GM21423 (cell line): ENCODE measurements around the gene ZBP1.

ENCODE experiments used
- ATAC-seq: cut with Tn5 transposase; IDR thresholded peaks from one replicate; pipeline ENCODE4 v1.9.1; 2021; ENCODE audit warnings: mild to moderate bottlenecking, moderate library complexity; ENCODE audit not compliant: unreplicated experiment

ZBP1 gene

GRCh38 chr20:57620274-57620990 is at the start of gene ZBP1:
Gene ZBP1, minus strand, starts transcription at chr20:57620426. Its CDS starts 131 bp downstream, at chr20:57620295.
- peak; percentile 50 for ATAC-seq

- no peak for ATAC-seq
Observed at GRCh38 chr20:57669632-57670031, 49.4 kb upstream of the ZBP1 start.

GRCh38 chr20:57667924-57668782 is 47.9 kb upstream of the ZBP1 start:
- no peak for ATAC-seq

- ATAC-seq: no peak
Observed at GRCh38 chr20:57667388-57667787, 47.2 kb upstream of the ZBP1 start.

- no peak for ATAC-seq
Observed at GRCh38 chr20:57666834-57667157, 46.6 kb upstream of the ZBP1 start.

- ATAC-seq: no peak
Observed at GRCh38 chr20:57666106-57666833, 46.0 kb upstream of the ZBP1 start.

- no peak for ATAC-seq
Observed at GRCh38 chr20:57665589-57665971, 45.4 kb upstream of the ZBP1 start.

GRCh38 chr20:57664924-57665588 is 44.8 kb upstream of the ZBP1 start:
- ATAC-seq: no peak

GRCh38 chr20:57664476-57664875 is 44.2 kb upstream of the ZBP1 start:
- no peak for ATAC-seq

- ATAC-seq: no peak
Observed at GRCh38 chr20:57663681-57664451, 43.6 kb upstream of the ZBP1 start.

GRCh38 chr20:57663241-57663640 is 43.0 kb upstream of the ZBP1 start:
- no peak for ATAC-seq

- no peak for ATAC-seq
Observed at GRCh38 chr20:57662456-57663240, 42.4 kb upstream of the ZBP1 start.

GRCh38 chr20:57661746-57662455 is 41.7 kb upstream of the ZBP1 start:
- ATAC-seq: no peak

GRCh38 chr20:57660922-57661745 is 40.9 kb upstream of the ZBP1 start:
- ATAC-seq: no peak

GRCh38 chr20:57660181-57660921 is 40.1 kb upstream of the ZBP1 start:
- ATAC-seq: no peak

GRCh38 chr20:57659517-57660180 is 39.4 kb upstream of the ZBP1 start:
- ATAC-seq: no peak
